GM12801 (cell line): ENCODE data around the gene CIAO2B.

Source experiments
- TF ChIP-seq, protein P1 (sequence below): IDR thresholded peaks from one replicate; pipeline ENCODE4 v1.5.1; 2011; ENCODE audit warnings: control low read depth; ENCODE audit not compliant: insufficient read length; ENCODE audit errors: extremely low read depth

The CIAO2B gene

DNA sequence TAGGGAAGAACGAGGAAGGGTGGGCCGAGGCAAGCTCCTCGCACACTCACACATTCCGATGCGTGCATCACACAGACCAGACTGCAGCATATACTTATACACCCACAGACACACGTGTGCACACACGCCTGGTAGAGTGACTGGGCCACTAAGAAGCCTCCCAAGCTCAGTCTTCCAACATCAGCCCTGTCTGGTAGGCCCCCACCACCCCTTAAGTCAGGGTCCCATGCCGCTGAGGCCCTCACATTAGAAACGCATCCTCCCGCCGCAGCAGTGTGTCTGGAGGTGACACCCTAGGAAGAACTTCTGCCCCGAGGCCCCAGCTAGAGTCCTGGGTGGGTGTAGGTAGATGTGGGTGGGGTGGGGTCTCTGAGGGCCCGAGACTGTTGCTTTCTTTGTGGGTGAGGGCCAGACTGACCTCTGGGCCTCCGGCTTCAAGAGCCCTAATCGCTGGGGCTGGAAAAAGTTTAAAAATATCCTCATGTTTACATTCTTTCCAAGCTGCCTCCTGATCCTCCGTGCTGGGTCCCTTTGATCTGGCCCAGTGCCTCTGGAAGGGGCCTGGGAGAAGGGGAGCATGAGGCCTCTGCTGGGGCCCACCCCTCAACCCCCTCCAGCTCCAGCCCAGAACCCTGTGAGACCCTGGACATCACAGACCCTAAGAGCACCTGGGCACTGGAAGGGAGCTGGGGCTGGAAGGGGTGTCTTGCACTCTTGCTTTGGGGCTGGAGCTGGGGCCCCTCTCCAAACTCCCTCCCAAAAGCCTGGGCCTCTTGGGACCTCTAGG, 29.2 kb downstream of the CIAO2B start:
- TF ChIP-seq, protein P1, sequence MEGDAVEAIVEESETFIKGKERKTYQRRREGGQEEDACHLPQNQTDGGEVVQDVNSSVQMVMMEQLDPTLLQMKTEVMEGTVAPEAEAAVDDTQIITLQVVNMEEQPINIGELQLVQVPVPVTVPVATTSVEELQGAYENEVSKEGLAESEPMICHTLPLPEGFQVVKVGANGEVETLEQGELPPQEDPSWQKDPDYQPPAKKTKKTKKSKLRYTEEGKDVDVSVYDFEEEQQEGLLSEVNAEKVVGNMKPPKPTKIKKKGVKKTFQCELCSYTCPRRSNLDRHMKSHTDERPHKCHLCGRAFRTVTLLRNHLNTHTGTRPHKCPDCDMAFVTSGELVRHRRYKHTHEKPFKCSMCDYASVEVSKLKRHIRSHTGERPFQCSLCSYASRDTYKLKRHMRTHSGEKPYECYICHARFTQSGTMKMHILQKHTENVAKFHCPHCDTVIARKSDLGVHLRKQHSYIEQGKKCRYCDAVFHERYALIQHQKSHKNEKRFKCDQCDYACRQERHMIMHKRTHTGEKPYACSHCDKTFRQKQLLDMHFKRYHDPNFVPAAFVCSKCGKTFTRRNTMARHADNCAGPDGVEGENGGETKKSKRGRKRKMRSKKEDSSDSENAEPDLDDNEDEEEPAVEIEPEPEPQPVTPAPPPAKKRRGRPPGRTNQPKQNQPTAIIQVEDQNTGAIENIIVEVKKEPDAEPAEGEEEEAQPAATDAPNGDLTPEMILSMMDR = no peak

DNA sequence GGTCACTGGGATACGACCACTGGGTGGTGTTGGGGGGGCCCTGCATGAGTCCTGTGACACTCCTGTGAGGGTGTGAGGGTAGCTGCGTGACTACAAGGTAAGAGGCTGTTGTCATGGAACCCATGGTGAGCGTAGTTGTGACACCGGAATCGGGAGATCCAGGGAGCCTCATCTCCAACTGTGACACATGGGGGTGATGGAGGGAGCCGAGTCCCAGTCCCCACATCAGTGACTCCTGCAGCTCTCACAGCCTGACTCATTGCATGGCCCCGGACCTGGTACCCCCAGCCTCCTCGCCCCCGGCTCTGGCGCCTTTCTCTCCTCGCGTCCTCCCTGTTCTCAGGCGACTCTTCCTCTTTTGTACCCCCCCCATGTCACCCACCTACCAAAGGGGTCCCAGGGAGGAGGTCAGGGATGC, 29.8 kb downstream of the CIAO2B start:
- TF ChIP-seq, protein P1 = no peak

DNA sequence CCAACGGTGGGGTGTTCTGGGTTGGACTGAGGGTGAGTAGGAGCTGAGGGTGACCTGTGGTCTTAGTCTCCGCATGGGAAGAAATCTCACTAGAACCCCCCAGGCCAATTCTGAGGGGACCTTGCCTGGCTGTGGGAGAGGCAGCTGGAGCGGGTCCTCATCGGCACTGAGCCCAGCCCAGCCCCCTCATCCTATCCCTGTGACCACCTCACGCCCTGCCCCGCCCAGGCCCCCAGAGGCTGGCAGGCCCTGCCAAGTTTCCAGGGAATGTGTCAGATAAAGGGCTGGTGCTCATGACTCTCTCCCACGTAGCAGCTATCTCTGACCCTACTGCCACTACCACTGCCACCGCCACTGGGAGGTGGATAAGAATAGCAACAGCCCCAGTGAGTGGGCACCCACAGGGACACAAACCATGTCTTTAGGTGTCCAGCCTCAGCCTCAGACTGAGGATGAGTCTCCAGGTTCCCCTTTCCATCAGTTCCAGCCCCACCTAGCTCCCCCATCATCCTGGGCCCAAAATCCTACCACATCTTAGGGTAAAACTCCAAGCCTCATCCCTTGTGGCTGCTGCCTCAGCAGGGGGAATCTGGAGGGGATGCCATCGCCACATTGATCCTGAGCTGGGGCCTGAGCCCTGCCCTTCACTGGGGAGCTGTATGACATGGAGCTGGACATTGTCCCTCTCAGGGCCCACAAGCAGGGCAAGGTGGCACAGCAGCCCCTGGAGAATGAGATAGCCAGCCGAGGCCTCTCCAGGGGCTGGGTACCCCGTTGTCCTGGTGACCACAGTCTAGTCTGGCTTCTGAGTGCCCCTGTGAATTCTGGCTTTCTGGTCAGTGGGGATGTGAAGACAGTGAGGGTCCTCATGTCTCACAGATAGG, 30.4 kb downstream of the CIAO2B start:
- TF ChIP-seq, protein P1 = no peak

DNA sequence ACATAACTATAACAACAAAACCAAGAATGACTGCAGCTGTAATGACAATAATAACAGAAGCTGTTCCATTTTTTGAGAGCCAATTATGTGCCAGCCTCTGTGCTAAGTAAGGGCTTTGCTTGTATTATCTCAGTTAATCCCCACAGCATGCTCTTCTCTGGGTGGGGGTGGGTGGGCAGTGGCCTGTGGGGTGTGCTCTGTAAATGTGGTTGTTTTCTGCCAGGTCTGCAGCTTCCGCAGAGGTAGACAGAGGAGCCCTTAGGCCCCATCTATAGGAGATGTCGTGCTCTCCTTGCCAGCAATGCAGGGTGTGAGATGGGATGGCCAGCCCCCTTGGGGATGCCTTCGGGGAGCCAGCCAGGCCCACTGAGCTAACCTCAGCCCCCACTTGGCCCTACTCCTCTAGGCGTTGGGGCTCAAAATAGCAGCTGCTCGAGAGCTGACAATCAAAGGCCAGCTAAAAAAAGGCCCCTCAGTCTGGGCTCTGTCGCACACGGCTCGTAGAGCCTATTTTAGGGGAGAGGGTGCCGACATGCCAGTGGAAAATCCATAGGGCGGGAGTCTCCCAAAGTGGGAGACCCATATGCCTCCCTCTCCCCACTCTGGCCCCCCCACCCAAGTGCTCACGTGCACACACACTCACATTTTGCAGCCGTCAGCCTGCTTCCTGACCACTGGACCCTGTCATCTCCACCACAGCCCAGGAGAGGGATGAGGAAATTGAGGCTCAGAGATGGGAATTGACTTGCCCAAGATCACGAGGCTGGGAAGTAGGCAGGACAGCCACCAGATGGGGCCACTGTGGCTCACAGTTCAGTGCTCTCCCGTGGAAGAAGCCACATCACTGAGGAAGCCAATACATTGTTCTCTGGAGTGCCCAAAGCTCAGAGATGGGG, 31.3 kb downstream of the CIAO2B start:
- TF ChIP-seq, protein P1 = no peak

DNA sequence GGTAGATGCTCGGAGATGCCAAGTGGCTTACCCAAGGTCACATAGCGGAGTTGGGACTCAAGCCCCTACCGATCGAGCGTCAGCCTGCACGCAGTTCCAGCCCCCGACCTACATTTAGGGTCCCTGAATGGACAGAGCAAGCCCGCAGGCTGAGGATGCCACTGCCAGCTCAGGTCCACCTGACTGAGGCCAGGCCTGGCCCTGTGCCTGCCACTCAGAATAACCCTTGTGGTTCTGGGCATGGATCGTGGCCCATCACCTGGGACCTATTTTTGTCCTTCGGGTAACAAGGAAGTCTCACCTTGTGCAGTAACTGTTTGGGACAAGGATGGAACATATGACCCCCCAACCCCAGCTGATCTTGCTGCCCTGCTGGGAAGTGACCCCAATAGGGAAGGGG, 32.6 kb downstream of the CIAO2B start:
- TF ChIP-seq, protein P1 = no peak

DNA sequence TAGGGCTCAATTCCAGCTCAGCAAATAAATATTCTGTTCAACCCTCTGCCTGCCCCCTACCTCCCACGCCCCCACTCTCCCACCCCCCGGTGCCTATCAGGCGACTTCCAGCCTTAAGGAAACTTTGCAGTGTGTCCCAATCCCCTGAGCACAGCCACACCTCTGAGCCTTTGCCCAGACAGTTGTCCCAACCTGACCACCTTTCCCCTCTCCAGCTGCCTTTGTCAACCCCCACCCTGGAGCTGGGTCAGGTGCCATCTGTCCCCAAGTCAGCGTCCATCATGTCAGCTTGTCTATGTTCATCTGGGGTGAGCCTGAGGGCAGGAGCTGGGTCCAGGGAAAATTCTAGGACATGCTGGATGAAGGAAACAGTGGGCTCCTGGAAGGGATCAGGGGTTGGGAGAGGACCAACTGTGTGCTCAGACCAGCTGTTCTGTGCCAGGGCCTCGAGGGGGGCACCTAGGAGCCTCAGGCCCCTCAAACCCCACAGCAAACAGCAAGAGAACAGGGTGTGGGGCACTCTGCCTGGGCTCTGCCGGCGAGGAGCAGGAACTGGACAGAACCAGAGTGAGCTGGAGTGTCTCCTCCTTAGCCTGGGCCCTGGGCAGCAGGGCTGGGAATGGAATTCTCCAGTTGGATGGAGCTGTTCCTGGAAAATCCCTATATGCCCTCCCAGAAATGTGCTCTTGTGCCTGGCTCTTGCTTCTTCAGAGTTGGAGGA, 33.3 kb downstream of the CIAO2B start:
- TF ChIP-seq, protein P1 = no peak
